WERI-Rb-1 (cell line): ENCODE data around the gene ATP2B3.

ENCODE experiments used
- DNase-seq: peaks from one replicate; pipeline ENCODE4 v3.0.0-alpha.2; 2020
- H3K27ac ChIP-seq: fragments of 250-450 bp; sonication (Bioruptor Pico); 2 replicates; pipeline ENCODE4 v1.5.1; 2020; ENCODE audit warnings: mild to moderate bottlenecking, moderate library complexity
- H3K27me3 ChIP-seq: fragments of 250-450 bp; sonication (Bioruptor Pico); 2 replicates; pipeline ENCODE4 v1.5.1; 2021; ENCODE audit warnings: mild to moderate bottlenecking, low read depth, moderate library complexity; ENCODE audit not compliant: insufficient read depth, severe bottlenecking
- H3K36me3 ChIP-seq: fragments of 250-450 bp; sonication (Bioruptor Pico); 2 replicates; pipeline ENCODE4 v1.5.1; 2020; ENCODE audit warnings: mild to moderate bottlenecking, moderate library complexity
- H3K4me3 ChIP-seq: 2 replicates; pipeline ENCODE4 v1.5.1; 2011; ENCODE audit warnings: low read depth, mild to moderate bottlenecking, control low read depth, low read length
- H3K9me3 ChIP-seq: fragments of 250-450 bp; sonication (Bioruptor Pico); 2 replicates; pipeline ENCODE4 v1.5.1; 2021; ENCODE audit warnings: mild to moderate bottlenecking, moderate library complexity; ENCODE audit not compliant: severe bottlenecking
- TF ChIP-seq, protein P1 (sequence below): IDR thresholded peaks from 2 replicates; pipeline ENCODE4 v1.5.1; 2011; ENCODE audit warnings: low read depth, mild to moderate bottlenecking, control low read depth, inconsistent platforms, low read length

Gene ATP2B3

GRCh38 chrX:153622661-153623309 is 105.3 kb downstream of the ATP2B3 start:
- TF ChIP-seq, protein P1, sequence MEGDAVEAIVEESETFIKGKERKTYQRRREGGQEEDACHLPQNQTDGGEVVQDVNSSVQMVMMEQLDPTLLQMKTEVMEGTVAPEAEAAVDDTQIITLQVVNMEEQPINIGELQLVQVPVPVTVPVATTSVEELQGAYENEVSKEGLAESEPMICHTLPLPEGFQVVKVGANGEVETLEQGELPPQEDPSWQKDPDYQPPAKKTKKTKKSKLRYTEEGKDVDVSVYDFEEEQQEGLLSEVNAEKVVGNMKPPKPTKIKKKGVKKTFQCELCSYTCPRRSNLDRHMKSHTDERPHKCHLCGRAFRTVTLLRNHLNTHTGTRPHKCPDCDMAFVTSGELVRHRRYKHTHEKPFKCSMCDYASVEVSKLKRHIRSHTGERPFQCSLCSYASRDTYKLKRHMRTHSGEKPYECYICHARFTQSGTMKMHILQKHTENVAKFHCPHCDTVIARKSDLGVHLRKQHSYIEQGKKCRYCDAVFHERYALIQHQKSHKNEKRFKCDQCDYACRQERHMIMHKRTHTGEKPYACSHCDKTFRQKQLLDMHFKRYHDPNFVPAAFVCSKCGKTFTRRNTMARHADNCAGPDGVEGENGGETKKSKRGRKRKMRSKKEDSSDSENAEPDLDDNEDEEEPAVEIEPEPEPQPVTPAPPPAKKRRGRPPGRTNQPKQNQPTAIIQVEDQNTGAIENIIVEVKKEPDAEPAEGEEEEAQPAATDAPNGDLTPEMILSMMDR, result no peak
- Histone ChIP-seq H3K27ac (no peak overlapping the region), H3K4me3 (no peak overlapping the region), H3K27me3 (peaks cover 28% of the 10 kb centered on the region), H3K36me3 (no peaks in the 10 kb centered on the region), H3K9me3 (no peaks in the 10 kb centered on the region)
- no peak for DNase-seq

DNA sequence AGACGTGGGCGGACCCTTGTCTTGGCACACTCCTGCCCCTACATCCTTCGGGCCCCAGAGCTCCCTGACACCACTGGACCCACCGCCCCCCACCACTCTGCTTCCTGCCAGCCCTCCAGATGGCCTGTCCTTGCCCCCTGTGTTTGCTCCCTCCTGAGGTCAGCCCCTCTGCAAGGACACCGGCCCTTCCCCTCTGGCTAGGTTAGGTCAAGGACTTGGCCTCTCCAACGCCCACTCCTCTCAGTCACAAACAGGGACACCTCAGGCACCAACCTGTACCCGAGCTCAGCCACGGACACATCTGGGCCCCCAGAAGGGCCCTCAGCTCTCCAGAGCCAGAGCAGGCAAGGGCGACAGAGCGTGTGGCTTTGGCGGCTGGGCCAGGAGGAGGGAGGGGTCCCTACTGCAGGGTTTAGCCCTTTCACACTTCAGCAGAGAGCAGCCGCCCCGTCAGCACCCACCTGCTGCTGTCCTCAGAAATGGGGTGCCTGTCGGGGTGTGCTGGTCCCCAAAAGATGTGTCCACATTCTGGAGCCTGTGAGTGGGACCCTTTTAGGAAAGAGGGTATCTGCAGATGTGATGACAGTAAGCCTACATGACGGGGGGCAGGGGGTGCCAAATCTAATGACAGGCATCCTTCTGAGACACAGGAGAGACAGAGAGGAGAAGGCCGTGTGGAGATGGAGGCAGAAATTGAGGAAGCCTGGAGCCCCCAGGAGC is 106.0 kb downstream of the ATP2B3 start:
- TF ChIP-seq, protein P1, result no peak
- DNase-seq, result no peak
- no peak overlapping the region for H3K4me3 ChIP-seq
- no peaks in the 10 kb centered on the region for H3K36me3 ChIP-seq
- H3K9me3 ChIP-seq, result no peaks in the 10 kb centered on the region
- no peak overlapping the region for H3K27ac ChIP-seq
- peaks cover 25% of the 10 kb centered on the region for H3K27me3 ChIP-seq

DNA sequence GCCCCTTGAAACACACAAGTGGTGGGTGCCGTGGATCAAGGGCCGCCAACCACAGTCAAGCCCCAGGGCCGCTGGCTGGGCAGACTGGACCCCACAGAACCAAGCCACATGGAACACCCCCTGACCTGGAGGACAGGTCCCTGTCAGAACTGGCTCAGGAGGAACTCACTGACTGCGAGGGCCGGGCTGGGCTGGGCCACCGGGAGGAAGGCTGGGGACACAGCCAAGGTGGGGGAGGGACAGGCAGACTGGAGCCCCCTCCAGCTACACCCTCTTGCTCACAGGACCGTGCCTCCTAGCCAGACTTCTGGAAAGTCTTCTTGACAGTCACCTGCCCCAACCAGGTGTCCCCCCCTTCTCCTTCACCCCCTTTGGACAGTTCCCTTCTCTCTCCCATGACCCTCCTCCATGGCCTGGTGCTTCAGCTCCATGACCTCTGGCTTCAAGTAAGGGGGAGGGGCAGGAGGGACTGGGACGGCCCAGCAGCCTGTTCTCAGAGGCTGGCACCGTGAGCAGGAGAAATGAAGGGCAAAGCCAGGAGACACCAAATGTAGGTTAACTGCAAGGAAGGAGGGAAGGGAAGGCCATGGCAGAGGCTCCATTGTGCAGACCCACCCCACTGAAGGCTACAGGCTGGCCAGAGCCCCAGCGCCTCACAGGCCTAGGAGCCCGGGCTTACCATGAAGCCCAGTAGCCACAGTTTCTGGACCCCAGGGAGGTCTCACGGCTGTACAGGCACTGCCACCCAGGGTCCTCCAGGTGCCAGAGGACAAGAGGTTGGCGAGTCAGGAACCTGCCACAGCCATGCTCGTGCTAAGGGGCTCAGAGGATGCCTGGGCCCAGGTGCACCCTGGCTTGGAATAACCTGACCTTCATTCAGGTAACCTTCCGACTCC is 107.0 kb downstream of the ATP2B3 start:
- Histone ChIP-seq H3K27ac (no peak overlapping the region), H3K9me3 (no peaks in the 10 kb centered on the region), H3K36me3 (no peaks in the 10 kb centered on the region), H3K27me3 (peaks cover 25% of the 10 kb centered on the region), H3K4me3 (no peak overlapping the region)
- TF ChIP-seq, protein P1, result no peak
- DNase-seq, result no peak

- TF ChIP-seq, protein P1, result no peak
- H3K4me3 ChIP-seq, result no peak overlapping the region
- H3K27ac ChIP-seq, result no peak overlapping the region
- peak; percentile 8 for DNase-seq
- no peaks in the 10 kb centered on the region for H3K9me3 ChIP-seq
- peaks cover 25% of the 10 kb centered on the region for H3K27me3 ChIP-seq
- no peaks in the 10 kb centered on the region for H3K36me3 ChIP-seq
Measured at GRCh38 chrX:153625271-153626024, 108.0 kb downstream of the ATP2B3 start.

GRCh38 chrX:153626025-153626633 is 108.7 kb downstream of the ATP2B3 start:
- H3K9me3 ChIP-seq, result no peaks in the 10 kb centered on the region
- H3K27me3 ChIP-seq, result peaks cover 21% of the 10 kb centered on the region
- H3K36me3 ChIP-seq, result no peaks in the 10 kb centered on the region
- no peak overlapping the region for H3K4me3 ChIP-seq
- TF ChIP-seq, protein P1, result no peak
- DNase-seq, result no peak
- H3K27ac ChIP-seq, result no peak overlapping the region
